Endothelial cell of hepatic sinusoid (primary cell): ENCODE measurements around the gene GLUD1.
"Not testable (repeated sequence)": the region's sequence is repeated elsewhere in the genome, so short reads cannot be mapped to it uniquely, and the experiment has no call there.

Source experiments
- in situ Hi-C: cut with HindIII; loops from 2 replicates; pipeline ENCODE4 v1.10.0; 2017; ENCODE audit warnings: low sequenced_read_pairs

GLUD1 gene

DNA sequence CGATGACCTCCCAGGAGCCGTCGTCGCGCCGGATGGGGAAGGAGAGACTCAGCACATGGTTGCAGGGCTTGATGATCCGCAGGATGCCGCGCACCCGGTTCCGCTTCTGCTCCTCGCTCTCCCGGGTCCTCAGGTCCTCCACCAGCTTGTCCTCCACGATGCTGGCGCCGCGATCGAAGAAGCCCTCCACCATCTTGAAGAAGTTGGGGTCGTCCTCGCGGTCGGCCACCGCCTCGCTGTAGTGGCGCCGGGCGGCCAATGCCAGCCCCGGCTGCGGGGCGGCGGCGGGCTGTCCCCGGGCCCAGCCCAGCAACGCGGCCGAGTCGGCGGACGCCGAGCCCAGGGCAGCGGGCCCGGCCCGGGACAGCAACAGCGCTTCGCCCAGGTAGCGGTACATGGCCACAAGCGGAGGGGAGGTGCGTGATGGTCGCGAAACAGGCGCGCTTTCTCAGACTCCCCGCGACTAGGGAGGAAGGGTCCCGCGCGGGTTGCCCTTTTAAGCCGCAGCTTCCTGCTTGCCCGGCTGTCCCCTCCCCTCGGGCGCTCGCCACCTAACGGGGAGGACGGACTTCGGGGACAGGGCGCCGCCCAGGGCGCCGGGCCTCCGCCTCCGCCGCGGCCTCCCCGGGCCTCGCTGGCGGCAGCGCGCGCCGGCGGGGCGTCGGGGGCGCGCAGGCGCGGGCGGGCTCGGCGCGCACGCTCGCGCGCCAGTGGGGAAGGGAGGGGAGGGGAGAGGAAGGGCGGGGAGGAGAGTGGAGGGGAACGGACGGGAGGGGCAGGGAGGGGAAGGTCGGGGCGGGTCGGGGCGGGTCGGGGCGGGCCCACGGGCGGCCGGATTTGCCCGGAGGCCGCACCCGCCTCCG is at the start of gene GLUD1, which contains the start of gene SHLD2:
GLUD1 (minus strand) TSS at position 471 of the 863 bp plus-strand sequence; CDS start at position 397, 74 bp downstream.
SHLD2 (plus strand) TSS at position 834 of the 863 bp plus-strand sequence. CDS start 56,149 bp downstream, outside the sequence.
- in situ Hi-C loops, result no loop called here

DNA sequence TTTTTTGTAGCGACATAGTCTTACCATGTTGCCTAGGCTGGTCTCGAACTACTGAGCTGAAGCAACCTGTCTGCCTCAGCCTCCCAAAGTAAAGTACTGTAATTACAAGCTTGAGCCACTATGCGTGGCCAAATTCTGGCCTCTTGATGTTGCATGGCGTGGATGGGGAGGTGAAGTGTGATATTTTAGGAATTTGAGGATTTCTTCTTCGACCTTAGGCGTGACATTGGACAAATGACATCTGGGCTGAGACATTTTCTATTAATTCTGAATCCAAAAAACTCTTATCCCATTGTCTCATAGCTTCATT is 48.4 kb upstream of the GLUD1 start:
- in situ Hi-C loops, result not testable (repeated sequence)

DNA sequence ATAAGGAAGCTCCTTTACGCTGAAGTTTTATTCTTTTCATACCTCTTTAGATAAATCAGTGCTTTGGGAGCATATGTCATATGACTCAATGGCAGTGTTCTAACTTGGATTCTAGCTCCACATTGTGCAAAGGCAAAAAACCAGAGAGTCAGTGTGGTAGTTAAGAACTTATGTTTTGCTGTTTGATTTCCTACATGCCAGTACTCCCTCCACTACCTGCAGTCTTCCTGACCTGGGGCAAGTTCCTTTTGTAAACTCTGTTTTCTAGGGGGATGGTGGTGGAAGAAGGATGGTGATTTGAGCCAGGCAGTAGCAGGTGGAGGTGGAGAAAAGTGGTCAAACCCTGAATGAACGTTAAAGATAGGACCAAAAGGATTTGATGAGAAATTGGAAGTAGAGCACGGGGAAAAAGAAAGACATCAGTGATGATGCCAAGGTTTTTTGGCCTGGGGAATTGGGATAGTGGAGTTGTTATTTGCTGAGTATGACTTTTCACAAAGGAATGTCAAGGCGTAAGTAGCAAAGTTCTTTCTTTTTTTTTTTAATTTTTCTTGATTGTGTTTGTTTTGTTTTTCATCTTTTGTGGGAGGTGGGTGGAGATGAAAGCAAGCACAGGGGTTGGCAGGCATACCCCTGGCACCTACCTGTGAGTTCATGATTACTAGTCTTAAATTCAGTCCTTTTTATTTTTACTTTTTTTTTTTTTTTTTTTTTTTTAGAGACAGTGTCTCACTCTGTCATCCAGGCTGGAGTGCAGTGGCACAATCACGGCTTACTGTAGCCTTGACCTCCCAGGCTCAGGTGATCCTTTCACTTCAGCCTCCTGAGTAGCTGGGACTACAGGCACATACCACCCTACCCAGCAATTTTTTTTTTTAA is 47.8 kb upstream of the GLUD1 start:
- in situ Hi-C loops, result not testable (repeated sequence)

DNA sequence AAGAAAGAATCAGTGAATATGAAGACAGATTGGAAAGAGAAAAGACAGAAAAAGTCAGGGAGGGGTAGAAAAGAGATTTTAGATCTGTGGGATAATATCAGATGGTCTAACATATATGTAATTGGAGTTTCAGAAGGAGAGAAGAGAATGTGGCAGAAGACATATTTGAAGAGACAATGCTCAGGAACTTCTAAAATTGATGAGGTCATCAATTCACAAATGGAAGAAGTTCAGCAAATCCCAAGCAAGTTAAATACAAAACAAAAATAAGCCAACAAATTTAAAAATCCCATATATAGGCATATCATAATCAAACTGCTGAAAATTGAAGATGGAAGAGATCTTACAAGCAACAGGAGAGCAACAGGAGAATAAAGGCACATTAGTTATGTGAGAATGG is 42.8 kb upstream of the GLUD1 start:
- in situ Hi-C loops, result not testable (repeated sequence)

DNA sequence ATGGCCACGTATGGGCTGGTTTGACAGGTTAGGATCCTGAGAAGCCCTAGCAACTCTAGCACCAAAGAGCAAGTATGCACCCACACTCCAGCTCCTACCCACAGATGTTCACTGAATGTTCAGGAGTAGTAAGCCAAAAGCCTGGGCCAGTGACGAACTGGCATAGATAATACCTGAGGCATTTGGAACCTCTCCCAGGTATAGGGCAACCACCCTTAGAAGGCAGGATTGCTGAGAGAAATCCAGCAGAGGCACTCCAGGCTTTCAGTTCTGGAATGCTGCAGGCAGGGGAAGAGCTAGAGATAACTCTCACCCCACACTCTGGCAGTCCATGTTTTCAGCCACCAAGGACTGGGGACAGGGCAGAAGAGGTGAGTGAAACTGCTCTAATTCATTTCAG is 39.8 kb upstream of the GLUD1 start:
- in situ Hi-C loops, result not testable (repeated sequence)

GRCh38 chr10:87133936-87134335 is 39.3 kb upstream of the GLUD1 start:
- in situ Hi-C loops, result not testable (repeated sequence)

- in situ Hi-C loops, result not testable (repeated sequence)
Observed at GRCh38 chr10:87132176-87132575, 37.5 kb upstream of the GLUD1 start.

- in situ Hi-C loops, result not testable (repeated sequence)
Observed at GRCh38 chr10:87127607-87128156, 33.0 kb upstream of the GLUD1 start.

DNA sequence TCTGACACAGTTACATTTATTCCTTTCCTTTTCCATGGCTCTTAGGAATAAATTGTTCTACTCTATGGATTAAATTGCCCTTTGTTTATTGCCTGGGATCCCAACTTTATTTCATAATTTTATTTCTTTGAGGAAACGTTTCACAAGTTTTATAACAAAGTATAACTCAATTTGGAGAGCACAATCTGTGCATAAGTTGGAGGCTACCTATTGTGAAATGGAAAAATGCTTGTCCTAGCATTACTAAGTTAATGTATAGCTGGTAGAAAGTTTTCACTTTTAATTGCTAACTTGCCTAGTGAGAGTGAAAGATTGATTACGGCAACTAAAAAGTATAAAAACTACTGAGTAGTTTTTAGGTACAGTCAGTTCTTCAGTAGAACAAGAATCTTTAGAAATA is 32.4 kb upstream of the GLUD1 start:
- in situ Hi-C loops, result not testable (repeated sequence)

GRCh38 chr10:87123351-87123750 is 28.7 kb upstream of the GLUD1 start:
- in situ Hi-C loops, result not testable (repeated sequence)

GRCh38 chr10:87119029-87119428 is 24.4 kb upstream of the GLUD1 start:
- in situ Hi-C loops, result not testable (repeated sequence)

- in situ Hi-C loops, result not testable (repeated sequence)
Observed at GRCh38 chr10:87118122-87118521, 23.5 kb upstream of the GLUD1 start.

GRCh38 chr10:87105446-87106124 is 10.9 kb upstream of the GLUD1 start:
- in situ Hi-C loops, result no loop called here

DNA sequence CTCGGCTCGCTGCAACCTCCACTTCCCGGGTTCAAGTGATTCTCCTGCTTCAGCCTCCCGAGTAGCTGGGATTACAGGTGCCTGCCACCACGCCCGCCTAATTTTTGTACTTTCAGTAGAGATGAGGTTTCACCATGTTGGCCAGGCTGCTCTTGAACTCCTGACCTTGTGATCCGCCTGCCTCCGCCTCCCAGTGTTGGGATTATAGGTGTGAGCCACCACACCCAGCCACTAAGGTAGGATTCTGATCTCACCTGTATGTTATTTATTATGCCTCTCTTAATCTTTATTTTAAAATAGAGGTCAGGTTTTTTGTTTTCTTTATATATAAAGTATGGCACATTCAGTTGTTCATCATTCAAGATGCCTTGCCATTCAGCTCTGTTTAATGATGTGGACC is 10.1 kb upstream of the GLUD1 start:
- in situ Hi-C loops, result not testable (repeated sequence)

DNA sequence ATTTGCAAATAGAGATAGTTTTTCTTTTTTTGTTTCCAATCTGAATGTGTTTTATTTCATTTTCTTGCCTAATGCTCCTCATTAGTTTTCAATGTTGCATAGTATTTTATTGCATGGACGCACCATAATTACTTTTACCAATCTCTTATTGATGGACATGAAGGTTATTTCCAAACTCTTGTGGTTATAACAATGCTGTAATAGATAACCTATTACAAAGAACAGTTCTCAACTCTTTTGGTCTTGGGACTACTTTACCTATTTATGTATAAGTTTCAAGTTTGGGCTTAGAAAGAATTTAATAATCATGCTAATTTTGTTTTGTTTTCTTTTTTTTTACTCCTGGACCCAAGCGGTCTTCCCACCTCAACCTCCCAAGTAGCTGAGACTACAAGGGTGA is 7.4 kb upstream of the GLUD1 start:
- in situ Hi-C loops, result no loop called here

DNA sequence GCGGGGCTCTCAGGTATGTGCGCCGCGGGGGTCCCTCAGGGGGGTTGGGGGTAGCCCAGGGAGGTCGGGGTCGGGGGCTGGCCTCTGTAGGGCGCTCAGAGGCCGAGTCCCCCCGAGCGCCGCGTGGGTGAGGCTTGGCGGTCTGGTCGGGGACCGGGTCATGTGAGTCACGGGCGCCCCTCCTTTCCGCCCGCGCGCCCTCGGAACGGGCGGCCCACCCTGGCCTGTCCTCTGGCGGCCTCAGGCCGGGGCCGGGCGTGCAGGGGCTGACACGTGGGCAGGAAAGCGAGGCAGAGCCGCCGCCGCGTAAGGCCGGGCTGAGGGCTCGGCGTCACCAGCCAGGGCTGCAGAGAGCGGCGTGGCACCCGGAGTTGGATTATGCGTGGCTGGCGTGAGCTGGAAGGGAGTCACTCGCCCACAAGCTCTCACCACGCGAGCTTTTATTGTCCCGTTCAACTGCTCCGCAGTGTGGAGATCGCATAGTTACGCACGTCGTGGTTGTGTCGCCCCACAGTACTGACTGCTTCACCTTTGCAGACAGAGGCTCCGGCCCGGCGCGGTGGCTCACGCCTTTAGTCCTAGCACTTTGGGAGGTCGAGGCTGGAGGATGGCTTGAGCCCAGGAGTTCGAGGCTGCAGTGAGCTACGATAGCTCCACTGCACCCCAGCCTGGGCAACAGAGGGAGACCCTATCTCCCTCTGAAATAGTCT is 748 bp upstream of the GLUD1 start:
- in situ Hi-C loops, result no loop called here

- in situ Hi-C loops, result no loop called here
Observed at GRCh38 chr10:87093632-87094372, 841 bp downstream of the GLUD1 start.

DNA sequence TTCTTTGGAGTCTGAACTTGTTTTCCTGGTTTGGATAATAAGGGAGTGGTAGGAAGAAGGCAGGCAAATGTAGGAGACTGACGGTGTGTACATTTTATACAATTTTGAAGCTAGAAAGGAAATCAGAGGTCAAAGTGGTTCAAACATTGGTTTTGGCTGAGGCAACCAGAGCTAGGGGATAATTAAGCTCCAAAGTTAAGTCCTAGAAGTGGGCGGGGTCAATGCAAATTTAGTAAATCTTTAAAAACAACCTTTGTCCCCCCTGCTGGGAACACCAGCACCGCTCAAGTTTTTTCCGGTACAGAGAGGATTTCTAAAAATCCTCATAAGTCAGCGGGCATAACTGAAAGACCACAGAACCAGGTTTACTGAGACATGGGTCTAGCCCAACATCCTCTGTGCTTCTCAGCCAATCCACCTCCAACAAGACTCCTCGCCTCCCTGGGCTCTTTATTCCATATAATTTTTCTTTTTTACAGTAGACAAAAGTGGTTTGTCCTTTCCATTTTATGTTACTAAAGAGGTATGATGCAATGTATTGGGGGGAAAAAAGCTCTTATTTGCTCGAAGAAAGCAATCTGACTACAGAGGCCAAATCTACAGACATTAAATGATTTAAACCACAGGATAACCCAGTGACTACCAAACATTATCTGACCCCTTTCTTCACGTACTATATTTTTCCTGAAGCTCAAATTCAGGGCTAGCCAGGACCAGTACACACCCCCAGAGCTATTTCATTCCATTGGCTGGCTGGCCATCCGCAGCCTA is 1.6 kb downstream of the GLUD1 start:
- in situ Hi-C loops, result no loop called here

GRCh38 chr10:87092376-87092860 is 2.2 kb downstream of the GLUD1 start:
- in situ Hi-C loops, result no loop called here
